HG02870 (cell line): ENCODE results near the gene SERPINA12.

Experiments
- ATAC-seq: cut with Tn5 transposase; IDR thresholded peaks from one replicate; pipeline ENCODE4 v1.9.1; 2021; ENCODE audit warnings: mild to moderate bottlenecking, moderate library complexity; ENCODE audit not compliant: unreplicated experiment

The SERPINA12 gene, protein sequence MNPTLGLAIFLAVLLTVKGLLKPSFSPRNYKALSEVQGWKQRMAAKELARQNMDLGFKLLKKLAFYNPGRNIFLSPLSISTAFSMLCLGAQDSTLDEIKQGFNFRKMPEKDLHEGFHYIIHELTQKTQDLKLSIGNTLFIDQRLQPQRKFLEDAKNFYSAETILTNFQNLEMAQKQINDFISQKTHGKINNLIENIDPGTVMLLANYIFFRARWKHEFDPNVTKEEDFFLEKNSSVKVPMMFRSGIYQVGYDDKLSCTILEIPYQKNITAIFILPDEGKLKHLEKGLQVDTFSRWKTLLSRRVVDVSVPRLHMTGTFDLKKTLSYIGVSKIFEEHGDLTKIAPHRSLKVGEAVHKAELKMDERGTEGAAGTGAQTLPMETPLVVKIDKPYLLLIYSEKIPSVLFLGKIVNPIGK

DNA sequence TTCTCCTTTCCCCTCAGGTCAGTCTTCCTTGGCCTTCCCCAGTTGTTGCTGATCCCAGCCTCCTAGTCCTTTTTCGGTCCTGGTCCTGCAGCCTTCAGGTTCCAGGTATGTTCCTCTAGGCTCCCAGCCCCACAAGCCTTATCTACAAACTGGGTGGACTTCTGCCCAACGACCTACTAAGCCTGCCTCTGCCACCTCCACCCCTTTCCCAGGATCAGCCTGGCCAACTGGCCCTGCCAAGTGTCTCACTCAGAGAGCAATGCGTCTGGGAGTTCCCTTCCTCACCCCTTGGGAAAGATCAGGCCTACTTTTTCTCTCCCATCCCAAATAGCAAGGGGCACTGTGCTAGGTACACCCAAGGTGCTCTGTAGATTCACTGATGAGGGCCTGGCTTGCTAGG, at the start of gene SERPINA12:
SERPINA12 (minus strand) TSS at position 114 of the 400 bp plus-strand sequence. CDS start 11,072 bp downstream, outside the sequence.
- no peak for ATAC-seq

DNA sequence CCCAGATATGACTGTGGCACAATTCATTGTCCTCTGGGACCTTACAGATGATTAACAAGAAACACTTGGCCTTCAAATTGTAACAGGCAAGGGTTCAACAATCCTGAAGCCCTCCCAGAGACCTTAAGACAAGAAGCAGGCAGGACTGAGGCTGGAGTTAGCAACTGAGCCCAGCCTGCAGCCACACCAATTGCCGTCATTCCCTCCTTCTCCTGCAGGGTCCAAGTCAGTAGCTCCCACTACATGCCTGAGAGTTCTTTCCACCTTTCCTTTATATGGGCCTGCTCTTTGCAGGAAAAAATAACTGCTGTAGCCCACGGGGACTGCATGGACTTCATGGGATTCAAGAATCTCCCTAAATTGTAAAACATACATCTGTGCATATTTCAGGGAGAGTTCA, 49.6 kb upstream of the SERPINA12 start:
- ATAC-seq, result no peak

DNA sequence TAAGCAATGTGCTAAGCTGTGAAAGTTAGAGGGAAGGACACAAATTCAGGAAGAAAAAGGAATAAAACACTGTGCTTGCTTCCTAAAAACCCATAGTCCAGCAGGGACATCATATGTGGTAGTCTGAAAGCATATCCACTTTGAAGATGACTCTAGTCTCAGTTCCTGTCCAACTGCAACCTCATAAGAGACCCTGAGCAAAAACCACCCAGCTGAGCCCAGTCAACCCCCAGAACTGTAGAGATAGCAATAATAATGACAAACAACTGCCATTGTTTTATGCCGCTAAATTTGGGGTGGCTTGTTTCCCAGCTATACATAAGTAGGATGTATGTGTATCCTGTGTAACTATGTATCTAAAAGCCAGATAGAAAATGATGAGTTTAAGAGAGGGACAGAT, 48.1 kb upstream of the SERPINA12 start:
- ATAC-seq, result no peak

DNA sequence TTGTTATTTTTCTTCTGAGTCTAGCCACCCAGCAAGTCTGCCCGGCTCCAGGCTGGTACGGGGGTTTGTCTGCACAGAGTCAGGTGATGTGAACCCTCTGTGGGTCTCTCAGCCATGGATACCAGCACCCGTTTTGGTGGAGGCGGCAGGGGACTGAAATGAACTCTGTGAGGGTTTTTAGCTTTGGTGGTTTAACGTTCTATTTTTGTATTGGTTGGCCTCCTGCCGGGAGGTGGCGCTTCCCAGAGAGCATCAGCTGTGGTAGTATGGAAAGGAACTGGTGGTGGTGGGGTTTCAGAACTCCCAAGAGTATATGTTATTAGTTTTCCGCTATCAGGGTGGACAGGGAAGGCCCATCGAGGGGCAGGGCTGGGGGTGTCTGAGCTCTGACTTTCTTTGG, 46.7 kb upstream of the SERPINA12 start:
- ATAC-seq, result no peak

DNA sequence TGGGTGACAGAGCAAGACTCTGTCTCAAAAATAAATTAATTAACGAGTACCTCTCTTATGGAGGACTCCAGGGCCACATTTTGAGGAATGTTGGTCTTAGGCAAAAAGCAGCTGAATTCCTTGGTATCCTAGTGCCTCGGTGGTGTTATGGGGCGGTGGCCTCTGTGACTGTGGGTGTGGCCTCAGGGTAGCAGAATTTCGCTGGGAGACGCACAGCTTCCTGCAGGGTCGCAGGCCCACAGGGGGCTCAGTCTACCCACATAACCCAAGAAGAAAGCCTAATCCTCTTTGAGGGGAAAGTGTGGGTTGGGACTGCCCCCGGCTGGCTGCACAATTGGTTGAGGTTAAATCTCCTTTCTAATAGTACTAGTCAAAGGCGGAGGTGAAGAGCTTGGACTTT, 40.8 kb upstream of the SERPINA12 start:
- no peak for ATAC-seq

DNA sequence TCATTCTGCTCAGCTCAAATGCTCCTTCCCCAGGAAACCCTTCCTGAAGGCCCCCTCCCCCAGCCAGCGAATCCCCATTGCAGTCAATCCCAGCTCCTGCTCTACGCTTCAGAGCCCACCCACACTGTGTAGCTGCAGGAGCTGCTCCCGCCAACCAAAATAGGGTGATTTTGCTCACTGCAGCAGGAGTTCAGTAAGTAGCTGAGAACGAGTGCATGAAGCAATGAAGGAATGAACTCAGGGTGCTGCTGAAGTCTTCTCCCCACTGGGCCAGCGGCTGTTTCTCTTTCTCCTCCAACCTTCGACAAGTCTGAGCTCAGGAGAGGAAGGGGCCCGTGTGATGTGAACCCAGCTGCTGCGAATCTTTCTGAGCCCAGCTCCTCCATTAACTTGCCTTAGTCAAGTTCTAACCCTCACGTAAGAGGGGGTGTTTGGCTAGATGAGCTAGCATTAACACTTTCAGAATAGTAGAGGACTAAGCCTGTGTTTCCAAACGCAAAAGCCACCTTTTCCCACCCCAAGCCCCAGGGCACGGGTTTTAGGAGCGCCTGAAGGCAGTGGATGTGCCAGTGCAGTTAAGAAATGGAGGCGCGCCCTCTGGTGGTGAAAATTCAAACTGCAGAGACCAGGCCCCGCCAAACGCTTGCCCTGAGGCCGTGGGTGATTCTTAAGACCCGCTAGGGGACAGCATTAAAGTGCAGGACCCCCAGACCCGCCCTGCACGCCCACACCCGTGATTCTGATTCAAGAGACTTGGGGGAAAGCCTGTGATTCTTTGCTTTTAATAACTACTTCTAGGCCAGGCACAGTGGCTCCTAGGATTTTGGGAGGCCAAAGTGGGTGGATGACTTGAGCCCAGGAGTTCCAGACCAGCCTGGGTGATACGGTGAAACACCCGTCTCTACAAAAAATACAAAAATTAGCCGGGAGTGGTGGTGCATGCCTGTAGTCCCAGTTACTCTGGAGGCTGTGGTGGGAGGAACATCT, 40.0 kb upstream of the SERPINA12 start:
- no peak for ATAC-seq

DNA sequence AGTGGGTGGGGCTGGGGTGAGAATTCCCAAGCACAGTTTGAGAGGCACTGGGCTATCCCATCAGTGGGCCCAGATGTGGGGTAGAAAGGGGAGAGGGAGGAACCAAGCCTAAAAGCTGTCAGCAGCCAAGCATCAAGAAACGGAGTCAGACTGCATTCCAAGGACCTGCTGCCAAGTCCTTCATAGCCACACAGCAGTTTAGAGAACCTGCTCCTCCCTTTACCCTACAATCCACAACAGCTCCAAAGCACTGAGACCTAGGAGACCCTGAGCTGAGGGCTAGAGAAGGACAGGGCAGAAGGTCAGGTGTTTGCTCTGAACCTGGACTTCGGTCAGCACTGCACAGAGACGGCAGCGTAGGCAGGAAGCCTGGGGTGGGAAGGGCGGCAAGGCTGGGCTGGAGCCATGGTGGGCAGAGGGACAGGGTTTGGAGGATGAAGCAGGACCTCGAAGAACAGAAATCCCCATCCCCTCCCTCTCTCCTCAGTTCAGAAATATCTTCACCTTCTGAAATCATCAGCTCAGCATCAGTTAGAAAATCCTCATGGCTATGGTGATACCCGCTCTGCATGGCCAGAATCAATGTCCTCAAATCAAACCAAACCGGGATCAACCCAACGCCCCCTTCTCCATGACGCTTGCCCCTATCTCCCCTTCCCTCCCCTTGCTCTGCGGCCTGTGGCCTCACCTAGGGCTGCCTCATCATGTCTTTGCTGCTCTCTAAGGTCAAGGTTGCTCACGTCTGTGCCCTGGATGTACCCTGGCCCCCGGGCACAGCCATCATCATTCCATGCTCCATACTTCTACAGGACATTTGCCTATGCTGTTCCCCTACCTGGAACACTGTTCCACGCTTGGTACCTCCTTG, 39.1 kb upstream of the SERPINA12 start:
- no peak for ATAC-seq

DNA sequence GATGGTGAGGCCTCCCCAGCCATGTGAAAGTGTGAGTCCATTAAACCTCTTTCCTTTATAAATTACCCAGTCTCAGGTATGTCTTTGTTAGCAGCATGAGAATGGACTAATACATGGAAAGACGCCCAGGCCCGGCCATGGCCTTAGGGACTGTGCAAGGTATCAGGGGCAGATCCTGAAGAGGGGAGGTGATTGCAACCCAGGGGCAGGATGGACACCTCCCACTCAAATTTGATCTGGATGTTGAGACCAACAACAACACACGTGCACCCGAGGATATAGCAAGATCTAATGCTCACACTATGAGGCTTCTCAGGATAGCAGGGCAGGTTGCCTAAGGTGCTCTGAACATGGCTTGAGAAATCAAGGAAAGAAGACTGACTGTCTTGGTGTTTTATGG, 38.5 kb upstream of the SERPINA12 start:
- no peak for ATAC-seq

DNA sequence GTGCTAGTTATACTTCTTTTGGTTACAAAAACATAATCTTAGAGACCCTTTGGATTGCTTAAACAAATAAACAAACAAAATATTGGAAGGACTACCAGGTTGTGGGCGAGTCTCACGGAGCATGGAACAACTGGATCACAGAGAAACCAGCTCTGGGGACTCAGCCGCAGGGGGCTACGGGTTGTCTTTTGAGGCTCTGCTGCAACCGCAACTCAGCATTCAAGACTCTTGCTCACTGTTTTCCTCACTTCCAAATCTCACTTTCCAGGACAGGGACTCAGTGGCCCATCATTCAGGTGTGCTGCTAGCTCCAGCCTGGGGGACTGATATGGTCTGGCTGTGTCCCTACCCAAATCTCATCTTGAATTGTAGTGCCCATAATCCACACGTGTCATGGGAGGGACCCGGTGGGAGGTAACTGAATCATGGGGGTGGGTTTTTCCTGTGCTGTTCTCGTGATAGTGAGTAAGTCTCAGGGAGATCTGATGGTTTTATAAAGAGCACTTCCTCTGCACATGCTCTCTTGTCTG, 37.9 kb upstream of the SERPINA12 start:
- ATAC-seq, result no peak

DNA sequence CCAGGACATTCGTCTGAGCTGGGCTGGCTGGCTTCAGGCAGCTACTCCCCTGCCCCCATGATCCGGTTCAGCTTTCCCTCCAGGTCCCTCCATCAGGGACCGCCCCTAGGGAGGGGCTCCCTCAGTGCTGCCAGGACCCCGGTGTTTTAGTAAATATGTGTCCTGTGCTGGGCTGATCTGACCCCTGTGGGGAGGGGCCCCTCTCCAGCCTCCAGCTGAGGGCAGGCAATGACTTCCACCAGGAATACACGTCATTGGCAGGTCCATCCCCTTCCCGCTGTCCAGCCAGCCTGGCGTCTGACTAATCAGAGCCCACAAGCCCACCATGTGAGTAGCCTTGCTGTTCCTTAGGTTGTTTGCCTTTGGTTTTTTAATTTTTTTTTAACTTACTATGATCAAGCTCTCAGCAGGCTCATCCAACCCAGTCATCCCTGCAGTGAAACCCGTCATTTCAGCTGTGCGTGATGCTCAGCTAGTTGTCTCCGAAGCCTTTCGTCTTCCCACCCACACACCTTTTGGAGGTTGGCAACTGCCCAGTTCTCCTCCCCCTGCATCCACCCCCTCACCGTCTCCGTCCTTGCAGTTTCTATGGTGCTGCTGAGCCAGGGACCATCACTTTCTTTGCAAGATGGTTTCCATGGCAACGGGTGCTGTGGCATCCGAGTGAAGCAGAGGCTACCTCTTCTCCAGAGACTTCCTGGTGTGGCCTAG, 36.0 kb upstream of the SERPINA12 start:
- no peak for ATAC-seq

DNA sequence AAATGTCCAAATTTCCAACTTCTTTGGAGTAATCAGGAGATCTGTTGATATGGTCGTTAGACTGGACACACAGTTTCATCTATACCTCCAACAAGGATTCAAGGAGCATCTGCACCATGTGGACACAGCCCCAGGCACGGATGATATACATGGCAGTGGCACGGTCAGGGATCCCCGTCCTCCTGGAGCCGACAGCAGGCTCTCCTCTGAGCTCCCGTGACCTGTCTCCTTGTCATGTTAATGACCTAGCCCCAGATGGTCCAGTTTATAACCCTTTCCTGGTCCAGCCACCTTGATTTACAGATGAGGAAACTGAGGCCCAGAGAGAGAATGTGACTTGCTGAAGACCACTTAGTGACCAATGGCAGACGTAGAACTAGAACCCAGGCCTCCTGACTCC, 35.5 kb upstream of the SERPINA12 start:
- ATAC-seq, result no peak

DNA sequence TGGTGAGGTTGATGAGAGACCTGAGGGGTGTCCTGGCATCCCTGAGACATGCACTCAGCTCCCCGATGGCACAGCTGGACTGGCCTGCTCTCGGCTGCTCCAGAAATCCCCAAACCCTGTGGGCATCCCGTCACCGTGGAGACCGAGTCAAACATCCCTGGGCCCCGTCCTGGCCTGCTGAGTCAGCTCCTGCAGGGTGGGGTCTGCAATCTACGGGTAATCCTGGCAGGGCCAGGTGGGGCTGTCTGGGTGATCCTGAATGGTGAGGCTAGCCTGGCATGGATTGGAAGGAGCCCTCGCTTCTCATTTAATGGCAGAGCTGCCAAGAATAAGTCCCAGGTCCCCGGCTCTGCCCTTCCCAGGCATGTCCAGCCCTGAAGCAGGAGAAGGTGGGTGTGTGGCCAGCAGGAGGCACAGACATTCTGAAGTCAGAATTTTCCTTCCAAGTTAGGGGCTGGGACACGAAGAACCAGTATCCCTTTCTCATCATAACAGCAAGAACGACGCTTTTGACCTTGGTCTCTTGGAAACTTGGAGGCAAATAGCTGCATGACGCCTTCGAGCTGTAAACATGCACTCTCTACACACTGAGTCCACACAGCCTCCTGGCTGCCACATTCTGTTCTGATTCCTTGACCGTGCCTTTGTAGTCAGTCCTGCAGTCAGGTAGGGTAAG, 34.3 kb upstream of the SERPINA12 start:
- ATAC-seq, result no peak

DNA sequence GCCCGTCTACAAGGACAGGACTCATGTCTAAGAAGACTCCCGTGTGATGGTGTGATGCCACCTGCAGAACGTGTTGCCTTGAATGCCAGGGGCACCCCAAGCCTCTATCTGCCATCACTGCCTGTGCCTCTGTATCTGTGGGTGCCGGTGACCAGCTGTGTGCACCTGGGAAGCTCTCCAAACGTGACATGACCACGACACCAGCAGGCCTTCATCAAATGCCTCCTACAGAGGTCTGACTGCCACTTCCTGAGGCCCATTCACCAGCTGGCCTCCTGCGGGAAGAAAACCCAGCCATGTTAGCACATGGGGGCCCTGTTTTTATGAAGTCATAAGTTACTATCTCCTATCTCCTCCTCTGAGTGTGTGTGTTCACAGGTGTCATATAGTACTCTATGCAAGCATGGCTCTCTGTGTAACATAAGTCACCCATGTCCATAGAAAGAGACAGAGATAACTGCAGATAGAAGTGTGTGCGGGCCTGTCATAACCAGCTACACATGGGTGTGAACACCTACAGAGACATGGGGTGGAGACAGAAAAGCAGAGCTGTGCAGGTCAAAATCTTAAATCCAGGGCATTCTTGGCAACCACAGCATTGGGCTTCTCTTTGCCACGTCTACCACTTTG, 33.7 kb upstream of the SERPINA12 start:
- no peak for ATAC-seq

DNA sequence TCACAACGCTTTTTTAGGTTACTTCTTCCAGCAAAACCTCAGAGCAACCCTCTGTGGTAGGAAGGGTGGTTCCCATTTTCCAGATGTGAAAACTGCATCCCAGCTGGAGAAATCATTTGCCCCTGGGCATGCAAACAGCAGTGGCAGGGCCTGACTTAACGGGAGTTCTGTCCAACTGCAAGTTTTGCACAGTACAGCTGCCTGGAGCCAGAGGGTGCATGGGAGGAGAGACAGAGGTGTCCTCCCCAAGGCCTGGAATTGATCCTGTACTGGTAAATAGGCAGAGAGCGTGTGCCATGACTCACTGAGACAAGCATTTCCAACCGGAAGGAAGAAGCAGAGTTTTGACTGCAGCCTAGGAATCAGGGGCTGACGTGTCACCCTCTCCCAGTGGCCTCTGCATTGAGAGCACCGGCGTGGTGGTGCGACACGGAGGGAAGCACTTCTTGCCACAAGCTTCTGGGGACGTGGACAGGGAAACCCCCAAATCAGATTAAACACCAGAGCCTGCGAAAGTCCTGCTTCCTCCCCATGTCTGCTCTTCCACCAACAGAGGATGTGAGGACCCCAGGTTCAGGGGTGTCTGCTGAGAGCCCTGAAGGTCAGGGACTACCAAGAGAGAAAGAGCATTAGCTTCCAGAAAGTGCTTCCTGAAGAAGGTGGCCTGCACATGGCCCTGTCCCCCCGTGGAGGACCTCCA, 33.0 kb upstream of the SERPINA12 start:
- ATAC-seq, result no peak

DNA sequence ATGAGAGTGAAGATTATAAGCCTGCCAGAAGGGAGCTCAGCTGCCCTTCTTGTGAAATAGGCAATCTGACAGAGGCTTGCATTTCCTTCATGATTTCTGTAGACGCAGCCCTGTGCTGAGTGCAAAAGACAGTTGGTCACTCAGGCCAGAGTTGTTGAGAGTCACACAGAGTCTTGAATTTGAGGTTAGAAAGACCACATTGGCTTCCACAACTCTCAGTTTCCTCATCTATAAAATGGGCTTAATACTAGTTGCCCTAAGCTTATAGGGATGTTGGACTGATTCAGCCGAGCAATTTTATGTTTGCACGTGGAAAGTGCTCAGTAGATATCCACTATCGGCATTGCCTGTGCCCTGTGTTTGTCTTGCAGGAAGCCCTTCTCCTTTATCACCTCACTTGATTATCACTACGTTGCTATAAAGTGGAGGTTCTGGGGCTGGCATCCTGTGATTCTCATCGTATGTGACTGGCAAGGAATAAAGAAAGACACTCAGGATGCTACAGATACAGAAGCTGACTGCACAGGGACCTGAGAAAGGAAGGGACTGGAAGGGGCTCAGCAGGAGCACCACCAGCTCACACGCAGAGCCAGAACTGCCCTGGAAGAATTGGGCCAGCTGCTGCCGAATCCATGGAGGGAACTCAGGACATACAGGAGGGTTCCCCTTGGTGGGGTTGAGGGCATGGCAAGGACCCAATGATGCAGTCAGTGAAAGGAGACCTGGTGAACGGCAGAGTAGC, 32.1 kb upstream of the SERPINA12 start:
- no peak for ATAC-seq

DNA sequence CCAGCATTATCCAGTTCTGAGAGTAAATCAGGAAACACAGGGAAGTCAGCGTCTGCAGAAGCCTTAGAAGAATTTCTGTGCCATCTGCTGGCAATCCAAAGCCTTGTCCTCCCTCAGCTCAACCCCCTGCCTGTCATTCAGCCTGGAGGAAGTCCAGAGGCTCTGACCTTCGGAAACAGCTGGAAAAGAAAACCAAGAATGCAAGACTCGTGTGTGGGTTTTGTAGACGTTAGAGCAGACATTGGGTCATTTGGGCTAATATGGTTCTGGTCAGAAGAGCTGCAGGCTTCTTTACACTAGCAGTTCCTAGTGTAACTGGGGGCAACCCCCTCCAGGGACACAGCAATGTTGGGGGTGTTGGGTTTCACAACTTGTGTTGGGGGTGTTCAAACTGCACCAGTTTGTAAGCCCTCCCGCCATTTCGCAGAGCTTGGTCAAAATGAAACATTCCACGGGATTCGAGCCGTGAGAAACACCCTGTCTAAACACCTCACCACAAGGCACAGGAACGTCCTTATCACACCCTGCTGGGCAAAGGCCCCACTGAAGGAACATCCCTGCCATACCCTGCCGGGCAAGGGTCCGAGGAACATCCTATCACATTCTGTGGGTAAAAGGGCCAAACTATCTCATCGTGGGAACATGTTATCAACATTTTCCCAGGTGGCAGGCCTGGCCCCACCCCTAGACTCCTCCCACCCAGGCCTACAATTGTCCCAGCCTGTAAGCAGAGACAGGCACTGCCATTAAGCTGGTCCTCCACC, 30.9 kb upstream of the SERPINA12 start:
- no peak for ATAC-seq

DNA sequence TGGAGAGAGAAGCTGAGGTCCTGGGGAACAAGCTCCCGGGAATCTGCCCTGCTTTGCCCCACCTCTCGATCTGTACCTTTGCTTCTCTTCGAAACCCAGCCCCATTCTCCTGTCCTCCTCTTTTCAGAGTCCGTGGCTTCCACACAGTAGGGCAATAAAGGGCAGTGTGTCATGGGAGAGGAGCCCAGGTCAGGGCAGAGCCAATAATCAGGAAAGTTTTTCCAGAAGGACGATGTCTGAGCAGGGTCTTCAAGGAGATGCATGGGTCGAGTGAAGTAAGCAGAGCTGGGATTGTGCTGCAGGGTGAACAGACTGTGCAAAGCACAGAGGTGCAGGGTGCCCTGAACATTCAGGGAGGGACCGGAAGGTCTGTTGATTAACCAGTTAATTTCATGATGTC, 29.9 kb upstream of the SERPINA12 start:
- no peak for ATAC-seq
